HEK293T (cell line): ENCODE results near the gene GAN.

Experiments used
- CTCF ChIA-PET: fragments of 350-600 bp; formaldehyde crosslinking; extraction: SDS; loops from one replicate; lab custom pipeline; 2021; ENCODE audit warnings: antibody characterized with exemption, inconsistent platforms; lab: Yijun Ruan, JAX
- POLR2A ChIA-PET: fragments of 350-600 bp; formaldehyde crosslinking; extraction: SDS; loops from one replicate; lab custom pipeline; 2020; ENCODE audit warnings: antibody characterized with exemption, inconsistent platforms; lab: Yijun Ruan, JAX
- DNase-seq: peaks from one replicate; pipeline ENCODE4 v3.0.0; 2012; ENCODE audit warnings: mixed read lengths; ENCODE audit errors: extremely low spot score
- ARNT ChIP-seq: fragments of 450-650 bp; IDR thresholded peaks from 2 replicates; pipeline ENCODE4 v1.6.1; 2017; ENCODE audit warnings: mild to moderate bottlenecking
- BHLHE40 ChIP-seq: fragments of 450-650 bp; IDR thresholded peaks from 2 replicates; pipeline ENCODE4 v1.6.1; 2016; ENCODE audit warnings: mild to moderate bottlenecking, moderate library complexity, borderline replicate concordance
- CTBP1 ChIP-seq: fragments of 450-650 bp; IDR thresholded peaks from 2 replicates; pipeline ENCODE4 v1.6.1; 2016; ENCODE audit warnings: borderline replicate concordance
- ELF4 ChIP-seq: fragments of 450-650 bp; IDR thresholded peaks from 2 replicates; pipeline ENCODE4 v1.6.1; 2017; ENCODE audit warnings: antibody characterized with exemption
- FOXA1 ChIP-seq: fragments of 450-650 bp; IDR thresholded peaks from 2 replicates; pipeline ENCODE4 v1.6.1; 2016; ENCODE audit warnings: mild to moderate bottlenecking
- FOXK2 ChIP-seq: fragments of 450-650 bp; IDR thresholded peaks from 2 replicates; pipeline ENCODE4 v1.6.1; 2016; ENCODE audit warnings: mild to moderate bottlenecking
- FOXM1 ChIP-seq: fragments of 450-650 bp; IDR thresholded peaks from 2 replicates; pipeline ENCODE4 v1.6.1; 2017; ENCODE audit warnings: mild to moderate bottlenecking, borderline replicate concordance
- HDGF ChIP-seq: fragments of 450-650 bp; IDR thresholded peaks from 2 replicates; pipeline ENCODE4 v1.6.1; 2017; ENCODE audit warnings: antibody characterized with exemption, borderline replicate concordance
- L3MBTL2 ChIP-seq: fragments of 450-650 bp; conservative IDR thresholded peaks from 2 replicates; pipeline ENCODE4 v1.6.1; 2016; ENCODE audit warnings: mild to moderate bottlenecking
- LEF1 ChIP-seq: fragments of 450-650 bp; IDR thresholded peaks from 2 replicates; pipeline ENCODE4 v1.6.1; 2017; ENCODE audit warnings: mild to moderate bottlenecking, borderline replicate concordance
- NFRKB ChIP-seq: fragments of 450-650 bp; IDR thresholded peaks from 2 replicates; pipeline ENCODE4 v1.6.1; 2016; ENCODE audit warnings: mild to moderate bottlenecking, moderate library complexity
- SP1 ChIP-seq: fragments of 450-650 bp; IDR thresholded peaks from 2 replicates; pipeline ENCODE4 v1.6.1; 2017
- SUZ12 ChIP-seq: fragments of 450-650 bp; IDR thresholded peaks from 2 replicates; pipeline ENCODE4 v1.6.1; 2016; ENCODE audit warnings: mild to moderate bottlenecking
- TARDBP ChIP-seq: fragments of 450-650 bp; IDR thresholded peaks from 2 replicates; pipeline ENCODE4 v1.6.1; 2016
- ZNF384 ChIP-seq: fragments of 450-650 bp; IDR thresholded peaks from 2 replicates; pipeline ENCODE4 v1.6.1; 2016
- TF ChIP-seq, protein P1 (sequence below): fragments of 450-650 bp; IDR thresholded peaks from 2 replicates; pipeline ENCODE4 v1.6.1; 2016

The GAN gene

GRCh38 chr16:81293909-81294802 lies 20.6 kb upstream of the GAN start:
- ChIA-PET POLR2A (no interaction called here), CTCF (no interaction called here)
- TF ChIP-seq NFRKB, result no peak
- DNase-seq, result no peak

GRCh38 chr16:81296631-81297030 lies 18.1 kb upstream of the GAN start:
- TF ChIP-seq FOXA1, result no peak
- no peak for TF ChIP-seq FOXK2
- no peak for TF ChIP-seq ARNT
- TF ChIP-seq, protein P1, sequence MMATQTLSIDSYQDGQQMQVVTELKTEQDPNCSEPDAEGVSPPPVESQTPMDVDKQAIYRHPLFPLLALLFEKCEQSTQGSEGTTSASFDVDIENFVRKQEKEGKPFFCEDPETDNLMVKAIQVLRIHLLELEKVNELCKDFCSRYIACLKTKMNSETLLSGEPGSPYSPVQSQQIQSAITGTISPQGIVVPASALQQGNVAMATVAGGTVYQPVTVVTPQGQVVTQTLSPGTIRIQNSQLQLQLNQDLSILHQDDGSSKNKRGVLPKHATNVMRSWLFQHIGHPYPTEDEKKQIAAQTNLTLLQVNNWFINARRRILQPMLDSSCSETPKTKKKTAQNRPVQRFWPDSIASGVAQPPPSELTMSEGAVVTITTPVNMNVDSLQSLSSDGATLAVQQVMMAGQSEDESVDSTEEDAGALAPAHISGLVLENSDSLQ, result no peak
- TF ChIP-seq SP1, result no peak
- TF ChIP-seq SUZ12, result no peak
- TF ChIP-seq ZNF384, result no peak
- no peak for TF ChIP-seq HDGF
- CTCF ChIA-PET, result no interaction called here

GRCh38 chr16:81307770-81308169 lies 7.0 kb upstream of the GAN start:
- ChIA-PET CTCF (no interaction called here), POLR2A (no interaction called here)
- TF ChIP-seq ELF4 (no peak), SP1 (no peak), ZNF384 (no peak), NFRKB (no peak), L3MBTL2 (no peak), FOXK2 (no peak), HDGF (no peak), CTBP1 (no peak), FOXM1 (no peak), BHLHE40 (no peak), ARNT (no peak), FOXA1 (no peak)
- TF ChIP-seq, protein P1, result no peak
- DNase-seq, result no peak

More at GRCh38 chr16:81296631-81297030, 18.1 kb upstream of the GAN start:
- POLR2A ChIA-PET, result no interaction called here
- DNase-seq, result no peak

GRCh38 chr16:81310045-81310644 lies 4.6 kb upstream of the GAN start:
- POLR2A ChIA-PET, result no interaction called here
- no peak for DNase-seq
- TF ChIP-seq CTBP1 (no peak), NFRKB (no peak), TARDBP (no peak), SUZ12 (no peak), ZNF384 (no peak)
- TF ChIP-seq, protein P1, result no peak
- CTCF ChIA-PET, result no interaction called here

GRCh38 chr16:81311762-81312161 lies 3.0 kb upstream of the GAN start:
- DNase-seq, result no peak
- CTCF ChIA-PET, result no interaction called here
- POLR2A ChIA-PET, result no interaction called here
- no peak for TF ChIP-seq BHLHE40
- TF ChIP-seq, protein P1, result no peak
- TF ChIP-seq ELF4, result no peak
- TF ChIP-seq TARDBP, result no peak
- TF ChIP-seq HDGF, result no peak
- TF ChIP-seq SP1, result no peak
- no peak for TF ChIP-seq LEF1
- no peak for TF ChIP-seq ZNF384
- no peak for TF ChIP-seq SUZ12
